Gastroesophageal sphincter (tissue), 3 donors: ENCODE measurements around the gene NAT8L.

Source experiments
- CTCF ChIP-seq, 4 experiments: fragments of 200-600 bp in 2 of 4; fragments of 450-650 bp in 2 of 4; sonication (generic) in 1 of 4; IDR thresholded peaks; one replicate each; pipeline ENCODE4 v1.5.1; 2017 to 2019; ENCODE audit warnings: antibody characterized with exemption in 4 of 4, mild to moderate bottlenecking in 2 of 4, moderate library complexity in 2 of 4
- EP300 ChIP-seq: sonication (generic); formaldehyde crosslinking; IDR thresholded peaks from one replicate; pipeline ENCODE4 v1.6.1; 2017; ENCODE audit warnings: antibody characterized with exemption, mild to moderate bottlenecking
- POLR2A ChIP-seq, 2 donors: fragments of 450-650 bp; IDR thresholded peaks; one replicate each; pipeline ENCODE4 v1.6.1; 2017; ENCODE audit warnings: antibody characterized with exemption in 2 of 2, mild to moderate bottlenecking in 2 of 2, moderate library complexity in 1 of 2
- POLR2AphosphoS5 ChIP-seq: sonication (generic); formaldehyde crosslinking; IDR thresholded peaks from one replicate; pipeline ENCODE4 v1.6.1; 2017; ENCODE audit warnings: antibody characterized with exemption

GRCh38 chr4:2025817-2026216 is 33.3 kb upstream of the NAT8L start:
- TF ChIP-seq POLR2A (IDR thresholded peaks at IDR 0.05) (no peak), CTCF (IDR thresholded peaks at IDR 0.05) (no peak), POLR2AphosphoS5 (no peak), EP300 (no peak)
